Psoas muscle (tissue), 8 donors: ENCODE results near the gene HVCN1. TPM values are rescaled to one million over a fixed set of nuclear protein-coding genes. Genes with fewer than 3 reads are reported as not detected.

Source experiments
- ATAC-seq, 4 donors: fragments of 200-7000 bp; cut with Tn5 transposase; one replicate each; pipeline ENCODE4 v1.9.1; 2020; ENCODE audit warnings: moderate library complexity in 3 of 4, mild to moderate bottlenecking in 2 of 4
- DNase-seq, 2 donors: peaks; one replicate each; pipeline ENCODE4 v3.0.0-alpha.2; 2020
- H3K27ac ChIP-seq: fragments of 200-600 bp; one replicate; pipeline ENCODE4 v1.8.0; 2022
- H3K27me3 ChIP-seq, 3 donors: fragments of 200-600 bp in 1 of 3; one replicate each; pipeline versions ENCODE4 v1.6.1 to v1.8.0; 2013 to 2022; ENCODE audit warnings: low read length in 2 of 3, mild to moderate bottlenecking in 2 of 3, moderate library complexity in 1 of 3; ENCODE audit not compliant: insufficient read depth in 3 of 3
- H3K36me3 ChIP-seq, 2 donors: fragments of 200-600 bp in 1 of 2; one replicate each; pipeline versions ENCODE4 v1.6.1 to v1.8.0; 2013 to 2022; ENCODE audit warnings: low read depth in 1 of 2, mild to moderate bottlenecking in 1 of 2, moderate library complexity in 1 of 2; ENCODE audit not compliant: insufficient read depth in 1 of 2
- H3K4me1 ChIP-seq: fragments of 200-600 bp; one replicate; pipeline ENCODE4 v1.8.0; 2022
- H3K4me3 ChIP-seq: fragments of 200-600 bp; one replicate; pipeline ENCODE4 v1.8.0; 2022; ENCODE audit warnings: mild to moderate bottlenecking
- H3K9me3 ChIP-seq: fragments of 200-600 bp; one replicate; pipeline ENCODE4 v1.8.0; 2022
- WGBS, 3 donors: extraction: QIAGEN DNeasy Blood & Tissue Kit; methylation state at CpG; one replicate each; pipeline versions ENCODE4 v1.1.6 to v1.1.7; 2013; 5-methylcytosine and 5-hydroxymethylcytosine counted together
- intact Hi-C, 2 donors: fragments of 100-400 bp; cut with DNase I; formaldehyde crosslinking; loops; one replicate each; pipeline versions ENCODE4 v1.11.0 to v1.14.2; 2022
- polyA plus RNA-seq, 3 donors: library from polyadenylated mRNA; stranded (reverse); fragments of 200-250 nt; gene quantifications; one replicate each; pipeline ENCODE4 v1.2.3, GENCODE V29; 2013
- total RNA-seq, 4 donors: library from RNA; stranded (reverse); fragmentation: NEBNext Ultra II Directional in 2 of 4; extraction: Animal tissue kit (Norgen Biotek cat#: 25700) in 2 of 4; gene quantifications; one replicate each; pipeline versions ENCODE4 v1.2.1 to v1.2.4, GENCODE V29; 2021 to 2023
- TF ChIP-seq, protein P1 (sequence below): fragments of 200-600 bp; IDR thresholded peaks from one replicate; pipeline ENCODE4 v1.8.0; 2022; ENCODE audit warnings: antibody characterized with exemption
- donor health status: healthy with polysubstance abuse.
- donor health status: DM: no; HTN: no; CAD: no; lungs with moderate emphysema.
- donor health status: Bipolar disorder and iron deficiency.
- donor health status: healthy.
- donor health status: DM: yes; HTN: yes; CAD: no.
- donor health status: DM: no; HTN: no; CAD: no.
- donor health status: DM: no; HTN: no; CAD: no.
- donor health status: DM: yes; HTN: yes; CAD: no.

Gene HVCN1
- total and polyA plus RNA-seq, 7 donors: 1.4 to 8.9 (median 3.1) TPM

DNA sequence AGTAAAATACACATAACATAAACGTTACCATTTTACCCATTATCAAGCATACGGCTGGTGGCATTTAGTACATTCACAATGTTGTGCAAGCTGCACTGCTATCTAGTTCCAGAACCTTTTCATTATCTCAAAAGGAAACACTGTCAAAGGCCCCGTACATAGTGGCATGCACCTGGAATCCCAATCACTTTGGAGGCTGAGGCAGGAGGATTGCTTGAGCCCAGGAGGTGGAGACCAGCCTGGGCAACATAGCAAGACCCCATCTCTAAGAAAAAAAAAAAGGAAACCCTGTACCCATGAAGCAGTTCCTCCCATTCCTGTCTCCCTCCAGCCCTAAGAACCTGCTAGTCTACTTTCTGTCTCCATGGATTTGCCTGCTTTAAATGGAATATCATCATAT, 7.4 kb upstream of the HVCN1 start:
- ATAC-seq (no peak), DNase-seq (no peak)
- WGBS, 3 donors: 86 to 89% (median 88%) methylated on average over 3 of the region's 3 CpGs
- Histone ChIP-seq H3K4me1 (peaks cover 13% of the 10 kb centered on the region), H3K36me3 (no peaks in the 10 kb centered on the region), H3K27ac (no peak overlapping the region), H3K27me3 (no peaks in the 10 kb centered on the region), H3K4me3 (no peak overlapping the region), H3K9me3 (no peaks in the 10 kb centered on the region)
- intact Hi-C loops: loop anchor here in 1 of 2 donors (10.0 kb wide), 2 partner anchors 181 to 241 kb away; partner anchors contain the start of gene ARPC3
- TF ChIP-seq, protein P1, sequence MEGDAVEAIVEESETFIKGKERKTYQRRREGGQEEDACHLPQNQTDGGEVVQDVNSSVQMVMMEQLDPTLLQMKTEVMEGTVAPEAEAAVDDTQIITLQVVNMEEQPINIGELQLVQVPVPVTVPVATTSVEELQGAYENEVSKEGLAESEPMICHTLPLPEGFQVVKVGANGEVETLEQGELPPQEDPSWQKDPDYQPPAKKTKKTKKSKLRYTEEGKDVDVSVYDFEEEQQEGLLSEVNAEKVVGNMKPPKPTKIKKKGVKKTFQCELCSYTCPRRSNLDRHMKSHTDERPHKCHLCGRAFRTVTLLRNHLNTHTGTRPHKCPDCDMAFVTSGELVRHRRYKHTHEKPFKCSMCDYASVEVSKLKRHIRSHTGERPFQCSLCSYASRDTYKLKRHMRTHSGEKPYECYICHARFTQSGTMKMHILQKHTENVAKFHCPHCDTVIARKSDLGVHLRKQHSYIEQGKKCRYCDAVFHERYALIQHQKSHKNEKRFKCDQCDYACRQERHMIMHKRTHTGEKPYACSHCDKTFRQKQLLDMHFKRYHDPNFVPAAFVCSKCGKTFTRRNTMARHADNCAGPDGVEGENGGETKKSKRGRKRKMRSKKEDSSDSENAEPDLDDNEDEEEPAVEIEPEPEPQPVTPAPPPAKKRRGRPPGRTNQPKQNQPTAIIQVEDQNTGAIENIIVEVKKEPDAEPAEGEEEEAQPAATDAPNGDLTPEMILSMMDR: no peak

DNA sequence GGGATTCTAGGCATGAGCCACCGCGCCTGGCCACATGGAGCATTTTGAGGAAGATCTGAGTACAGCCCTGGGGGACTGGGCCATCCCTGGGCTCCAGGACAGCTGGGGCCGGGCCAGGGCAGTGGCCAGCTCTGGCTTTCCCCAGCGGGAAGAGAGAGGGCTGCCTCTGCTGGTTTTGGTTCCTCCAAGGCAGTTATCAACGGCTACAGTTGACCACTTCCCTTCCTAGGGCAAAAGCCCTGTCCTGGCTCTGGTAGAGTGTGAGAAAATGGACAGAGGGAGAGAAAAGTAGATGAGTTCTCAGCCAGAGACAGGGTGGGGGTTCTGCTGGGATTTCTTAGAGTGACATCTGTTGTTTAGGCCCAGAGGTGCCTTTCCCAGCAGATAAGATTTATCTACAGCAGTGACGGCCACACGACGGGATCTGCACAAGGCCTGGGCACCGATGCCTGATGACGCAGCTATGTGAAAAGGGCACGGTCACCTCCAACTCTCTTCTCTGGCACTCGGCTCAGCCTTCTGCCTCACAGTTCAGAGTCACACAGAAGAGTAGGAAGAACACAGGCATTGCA, 5.5 kb upstream of the HVCN1 start:
- no peak overlapping the region for H3K27ac ChIP-seq

DNA sequence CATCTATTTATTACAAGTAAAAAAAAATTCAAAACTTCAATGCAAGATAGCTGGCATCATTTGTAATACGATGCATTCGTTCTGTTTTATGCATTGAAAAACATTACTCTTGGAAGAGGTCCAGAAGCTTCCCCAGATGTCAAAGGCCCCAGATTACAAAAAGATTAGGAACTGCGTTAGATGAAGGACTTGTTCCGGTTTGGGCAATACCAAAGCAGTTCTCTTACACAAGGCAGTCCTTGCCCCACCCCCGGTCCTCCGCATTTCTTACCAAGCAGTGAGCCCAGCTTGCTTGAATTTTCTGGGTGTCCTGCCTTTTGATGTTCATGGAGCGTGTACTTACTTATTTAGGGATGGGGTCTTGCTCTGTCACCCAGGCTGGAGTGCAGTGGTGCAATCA, 4.8 kb upstream of the HVCN1 start:
- ATAC-seq (no peak), DNase-seq (peak in 1 of 2 donors; percentile 42)
- H3K27ac ChIP-seq: no peak overlapping the region
- H3K36me3 ChIP-seq: no peaks in the 10 kb centered on the region
- peaks cover 7% of the 10 kb centered on the region for H3K4me1 ChIP-seq
- TF ChIP-seq, protein P1: no peak
- no peak overlapping the region for H3K4me3 ChIP-seq
- H3K27me3 ChIP-seq: no peaks in the 10 kb centered on the region
- H3K9me3 ChIP-seq: no peaks in the 10 kb centered on the region
- 67 to 74% (median 73%) methylated on average over 7 of the region's 7 CpGs for WGBS, 3 donors
- intact Hi-C loops: loop anchor here in 1 of 2 donors (5.0 to 10.0 kb wide), 3 partner anchors 81 to 239 kb away; partner anchors contain the start of genes ARPC3 and TCTN1

More for the DNA sequence above, 5.5 kb upstream of the HVCN1 start:
- ATAC-seq: peak in 2 of 4 donors; percentile 69 to 73
- Histone ChIP-seq H3K4me3 (no peak overlapping the region), H3K4me1 (peaks cover 13% of the 10 kb centered on the region), H3K9me3 (no peaks in the 10 kb centered on the region), H3K27me3 (no peaks in the 10 kb centered on the region), H3K36me3 (no peaks in the 10 kb centered on the region)
- intact Hi-C loops: loop anchor here in 1 of 2 donors (5.0 to 10.0 kb wide), 3 partner anchors 82 to 240 kb away; partner anchors contain the start of genes ARPC3 and TCTN1
- TF ChIP-seq, protein P1: no peak
- WGBS, 3 donors: 52 to 70% (median 55%) methylated on average over 12 of the region's 12 CpGs
- DNase-seq: peak; percentile 39 to 71

DNA sequence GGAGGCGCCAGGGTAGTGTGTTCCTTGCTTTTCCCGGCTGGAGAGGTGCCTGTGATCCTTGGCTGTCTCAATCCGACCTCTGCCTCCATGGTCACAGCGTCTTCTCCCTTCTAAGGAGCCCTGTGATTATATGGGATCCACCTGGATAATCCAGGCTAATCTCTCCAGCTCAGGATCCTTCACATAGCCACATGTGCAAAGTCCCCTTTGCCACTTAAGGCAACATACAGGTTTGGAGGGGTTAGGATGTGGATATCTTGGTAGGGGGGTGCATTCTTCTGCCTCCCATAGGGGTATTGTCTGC, 1.2 kb upstream of the HVCN1 start:
- ATAC-seq: no peak
- 69 to 81% (median 72%) methylated on average over 4 of the region's 4 CpGs for WGBS, 3 donors
- Histone ChIP-seq H3K27me3 (peaks cover 0 to 17% (median 7%) of the 10 kb centered on the region in 3 donors), H3K9me3 (peaks cover 3% of the 10 kb centered on the region), H3K4me1 (no peaks in the 10 kb centered on the region), H3K4me3 (no peak overlapping the region), H3K36me3 (no peaks in the 10 kb centered on the region), H3K27ac (no peak overlapping the region)
- TF ChIP-seq, protein P1: no peak
- no peak for DNase-seq
- intact Hi-C loops: loop anchor here in 1 of 2 donors (5.0 to 10.0 kb wide), 3 partner anchors 78 to 235 kb away; partner anchors contain the start of genes ARPC3 and TCTN1
